ENCODE results near the gene ZNF165. TPM values are rescaled to one million over a fixed set of nuclear protein-coding genes. Genes with fewer than 3 reads are reported as not detected.
"Not testable (repeated sequence)": the region's sequence is repeated elsewhere in the genome, so short reads cannot be mapped to it uniquely, and the experiment has no call there.

The ZNF165 gene
- total RNA-seq, result 1 to 10 TPM; 2.0 to 2.1 (median 2.0) TPM

GRCh38 chr6:28080381-28080630, at the start of gene ZNF165:
ZNF165 (plus strand) TSS chr6:28080568; CDS start chr6:28085481, 4,913 bp downstream.
- DNase-seq; H3K27me3 Mint-ChIP-seq (ENCODE audit: low read depth); H3K9me3 Mint-ChIP-seq: not testable (repeated sequence)
- Mint-ChIP-seq H3K4me1 (ENCODE audit: low read depth) (peaks cover 31% of the 10 kb centered on the region), H3K36me3 (ENCODE audit: insufficient read depth) (peaks cover 13% of the 10 kb centered on the region), H3K4me3 (peak within 1 kb of the TSS; percentile 97)
- ATAC-seq, result peak; percentile 1 to 19

GRCh38 chr6:28053584-28053983, 26.8 kb upstream of the ZNF165 start:
- Mint-ChIP-seq H3K4me1 (ENCODE audit: low read depth) (no peaks in the 10 kb centered on the region), H3K27me3 (ENCODE audit: low read depth) (peaks cover 21% of the 10 kb centered on the region), H3K36me3 (ENCODE audit: insufficient read depth) (no peaks in the 10 kb centered on the region), H3K4me3 (no peak overlapping the region), H3K9me3 (no peaks in the 10 kb centered on the region)
- no peak for DNase-seq
- ATAC-seq, result no peak

GRCh38 chr6:28060405-28060804, 20.0 kb upstream of the ZNF165 start:
- Mint-ChIP-seq H3K4me1 (ENCODE audit: low read depth) (no peaks in the 10 kb centered on the region), H3K27me3 (ENCODE audit: low read depth) (peaks cover 12% of the 10 kb centered on the region), H3K4me3 (no peak overlapping the region), H3K9me3 (no peaks in the 10 kb centered on the region), H3K36me3 (ENCODE audit: insufficient read depth) (no peaks in the 10 kb centered on the region)
- DNase-seq (no peak), ATAC-seq (no peak)

- ATAC-seq (no peak), DNase-seq (no peak)
- Mint-ChIP-seq H3K4me3 (no peak overlapping the region), H3K4me1 (ENCODE audit: low read depth) (no peaks in the 10 kb centered on the region), H3K27me3 (ENCODE audit: low read depth) (peaks cover 29% of the 10 kb centered on the region), H3K36me3 (ENCODE audit: insufficient read depth) (no peaks in the 10 kb centered on the region), H3K9me3 (no peaks in the 10 kb centered on the region)
Observed at GRCh38 chr6:28064272-28064671, 16.1 kb upstream of the ZNF165 start.

- H3K4me3 Mint-ChIP-seq, result no peak overlapping the region
- H3K4me1 Mint-ChIP-seq (ENCODE audit: low read depth), result no peaks in the 10 kb centered on the region
- no peaks in the 10 kb centered on the region for H3K36me3 Mint-ChIP-seq (ENCODE audit: insufficient read depth)
- ATAC-seq (no peak), DNase-seq (no peak)
- H3K27me3 Mint-ChIP-seq (ENCODE audit: low read depth), result peaks cover 31% of the 10 kb centered on the region
- H3K9me3 Mint-ChIP-seq, result no peaks in the 10 kb centered on the region
Observed at GRCh38 chr6:28068067-28068466, 12.3 kb upstream of the ZNF165 start.

- not testable (repeated sequence) for ATAC-seq; DNase-seq; H3K4me3 Mint-ChIP-seq; H3K36me3 Mint-ChIP-seq (ENCODE audit: insufficient read depth); H3K4me1 Mint-ChIP-seq (ENCODE audit: low read depth); H3K9me3 Mint-ChIP-seq
- H3K27me3 Mint-ChIP-seq (ENCODE audit: low read depth), result peaks cover 29% of the 10 kb centered on the region
Observed at GRCh38 chr6:28070968-28071367, 9.4 kb upstream of the ZNF165 start.

GRCh38 chr6:28078050-28078449, 2.3 kb upstream of the ZNF165 start:
- H3K27me3 Mint-ChIP-seq (ENCODE audit: low read depth), result peaks cover 6% of the 10 kb centered on the region
- H3K4me1 Mint-ChIP-seq (ENCODE audit: low read depth), result peaks cover 23% of the 10 kb centered on the region
- DNase-seq (no peak), ATAC-seq (no peak)
- H3K36me3 Mint-ChIP-seq (ENCODE audit: insufficient read depth), result peaks cover under 1% of the 10 kb centered on the region
- no peaks in the 10 kb centered on the region for H3K9me3 Mint-ChIP-seq
- no peak overlapping the region for H3K4me3 Mint-ChIP-seq

- DNase-seq (no peak), ATAC-seq (no peak)
- H3K4me1 Mint-ChIP-seq (ENCODE audit: low read depth), result peaks cover 31% of the 10 kb centered on the region
- H3K36me3 Mint-ChIP-seq (ENCODE audit: insufficient read depth), result peaks cover 8% of the 10 kb centered on the region
- H3K4me3 Mint-ChIP-seq, result peak overlapping the region; percentile 97
- peaks cover 1% of the 10 kb centered on the region for H3K27me3 Mint-ChIP-seq (ENCODE audit: low read depth)
- H3K9me3 Mint-ChIP-seq, result no peaks in the 10 kb centered on the region
Observed at GRCh38 chr6:28078836-28079235, 1.5 kb upstream of the ZNF165 start.

- H3K4me3 Mint-ChIP-seq, result peak overlapping the region; percentile 97
- no peaks in the 10 kb centered on the region for H3K27me3 Mint-ChIP-seq (ENCODE audit: low read depth)
- DNase-seq, result peak; percentile 88
- H3K4me1 Mint-ChIP-seq (ENCODE audit: low read depth), result peaks cover 31% of the 10 kb centered on the region
- ATAC-seq, result peak; percentile 83 to 85
- no peaks in the 10 kb centered on the region for H3K9me3 Mint-ChIP-seq
- peaks cover 19% of the 10 kb centered on the region for H3K36me3 Mint-ChIP-seq (ENCODE audit: insufficient read depth)
Observed at GRCh38 chr6:28080631-28081485, 490 bp downstream of the ZNF165 start.

GRCh38 chr6:28081486-28081751, 1.1 kb downstream of the ZNF165 start:
- peak in 1 of 2 donors; percentile 25 for ATAC-seq
- DNase-seq, result peak; percentile 8
- no peaks in the 10 kb centered on the region for H3K9me3 Mint-ChIP-seq
- H3K4me1 Mint-ChIP-seq (ENCODE audit: low read depth), result peaks cover 31% of the 10 kb centered on the region
- H3K27me3 Mint-ChIP-seq (ENCODE audit: low read depth), result no peaks in the 10 kb centered on the region
- peaks cover 24% of the 10 kb centered on the region for H3K36me3 Mint-ChIP-seq (ENCODE audit: insufficient read depth)
- H3K4me3 Mint-ChIP-seq, result peak overlapping the region; percentile 97

- no peak overlapping the region for H3K4me3 Mint-ChIP-seq
- H3K9me3 Mint-ChIP-seq, result peaks cover 6% of the 10 kb centered on the region
- peaks cover 33% of the 10 kb centered on the region for H3K36me3 Mint-ChIP-seq (ENCODE audit: insufficient read depth)
- ATAC-seq, result no peak
- no peaks in the 10 kb centered on the region for H3K27me3 Mint-ChIP-seq (ENCODE audit: low read depth)
- no peak for DNase-seq
- peaks cover 31% of the 10 kb centered on the region for H3K4me1 Mint-ChIP-seq (ENCODE audit: low read depth)
Observed at GRCh38 chr6:28082939-28083338, 2.6 kb downstream of the ZNF165 start.

- Mint-ChIP-seq H3K4me3 (no peak overlapping the region), H3K9me3 (peaks cover 34% of the 10 kb centered on the region), H3K4me1 (ENCODE audit: low read depth) (peaks cover 1% of the 10 kb centered on the region), H3K36me3 (ENCODE audit: insufficient read depth) (peaks cover 47% of the 10 kb centered on the region), H3K27me3 (ENCODE audit: low read depth) (peaks cover 2% of the 10 kb centered on the region)
- ATAC-seq (no peak), DNase-seq (no peak)
Observed at GRCh38 chr6:28089054-28089453, 8.7 kb downstream of the ZNF165 start.

- H3K36me3 Mint-ChIP-seq (ENCODE audit: insufficient read depth), result peaks cover 38% of the 10 kb centered on the region
- H3K4me1 Mint-ChIP-seq (ENCODE audit: low read depth), result peaks cover 1% of the 10 kb centered on the region
- ATAC-seq (peak in 1 of 2 donors; percentile 38), DNase-seq (no peak)
- peaks cover 34% of the 10 kb centered on the region for H3K9me3 Mint-ChIP-seq
- no peak overlapping the region for H3K4me3 Mint-ChIP-seq
- peaks cover 5% of the 10 kb centered on the region for H3K27me3 Mint-ChIP-seq (ENCODE audit: low read depth)
Observed at GRCh38 chr6:28090917-28091586, 10.7 kb downstream of the ZNF165 start.

GRCh38 chr6:28102222-28102621, 21.9 kb downstream of the ZNF165 start:
- ATAC-seq; H3K36me3 Mint-ChIP-seq (ENCODE audit: insufficient read depth); H3K4me1 Mint-ChIP-seq (ENCODE audit: low read depth); DNase-seq; H3K4me3 Mint-ChIP-seq; H3K9me3 Mint-ChIP-seq: not testable (repeated sequence)
- peaks cover 18% of the 10 kb centered on the region for H3K27me3 Mint-ChIP-seq (ENCODE audit: low read depth)

GRCh38 chr6:28102699-28103098, 22.3 kb downstream of the ZNF165 start:
- Mint-ChIP-seq H3K4me3 (peak overlapping the region; percentile 61), H3K27me3 (ENCODE audit: low read depth) (peaks cover 18% of the 10 kb centered on the region)
- DNase-seq; ATAC-seq; H3K4me1 Mint-ChIP-seq (ENCODE audit: low read depth); H3K9me3 Mint-ChIP-seq; H3K36me3 Mint-ChIP-seq (ENCODE audit: insufficient read depth): not testable (repeated sequence)

Data from activated T-cell treated with anti-CD3 and anti-CD28 coated beads, Interleukin-2, amount 50 U/mL, for 4 hours (primary cell).